Trophoblast cell (in vitro differentiated cells and primary cell): ENCODE data around the gene PTPRN2.

Source experiments
- DNase-seq, 2 donors: peaks; one replicate each; pipeline ENCODE4 v3.0.0-alpha.2; 2016
- H2AFZ ChIP-seq: 2 replicates; pipeline ENCODE4 v1.6.1; 2013; ENCODE audit warnings: low read length, moderate library complexity, mild to moderate bottlenecking; ENCODE audit not compliant: insufficient read depth, poor library complexity
- H2AK5ac ChIP-seq: 2 replicates; pipeline ENCODE4 v1.6.1; 2013; ENCODE audit warnings: mild to moderate bottlenecking, low read length
- H2BK120ac ChIP-seq: 2 replicates; pipeline ENCODE4 v1.6.1; 2013; ENCODE audit warnings: low read length, mild to moderate bottlenecking, moderate library complexity; ENCODE audit not compliant: insufficient read depth, poor library complexity
- H2BK12ac ChIP-seq: 2 replicates; pipeline ENCODE4 v1.6.1; 2013; ENCODE audit warnings: mild to moderate bottlenecking, low read length, moderate library complexity
- H2BK5ac ChIP-seq: 2 replicates; pipeline ENCODE4 v1.6.1; 2013; ENCODE audit warnings: low read length, low read depth, moderate library complexity, mild to moderate bottlenecking; ENCODE audit not compliant: poor library complexity
- H3K14ac ChIP-seq: 2 replicates; pipeline ENCODE4 v1.6.1; 2013; ENCODE audit warnings: mild to moderate bottlenecking, low read length
- H3K18ac ChIP-seq: 2 replicates; pipeline ENCODE4 v1.6.1; 2013; ENCODE audit warnings: mild to moderate bottlenecking, low read length
- H3K23ac ChIP-seq: 2 replicates; pipeline ENCODE4 v1.6.1; 2013; ENCODE audit warnings: low read length
- H3K27ac ChIP-seq: 2 replicates; pipeline ENCODE4 v1.5.1; 2013; ENCODE audit warnings: low read depth, mild to moderate bottlenecking, inconsistent platforms, low read length, moderate library complexity
- H3K27me3 ChIP-seq: 2 replicates; pipeline ENCODE4 v1.6.1; 2013; ENCODE audit warnings: inconsistent platforms, mild to moderate bottlenecking, low read length, moderate library complexity; ENCODE audit not compliant: insufficient read depth
- H3K36me3 ChIP-seq, 2 experiments: 1 replicate in 1 of 2; 2 replicates in 1 of 2; pipeline ENCODE4 v1.6.1; 2013; ENCODE audit warnings: low read length in 2 of 2, mild to moderate bottlenecking in 2 of 2, moderate library complexity in 1 of 2; ENCODE audit not compliant: insufficient read depth in 2 of 2, control insufficient read depth in 1 of 2
- H3K4ac ChIP-seq: 2 replicates; pipeline ENCODE4 v1.6.1; 2013; ENCODE audit warnings: low read depth, mild to moderate bottlenecking, low read length, moderate library complexity
- H3K4me1 ChIP-seq, 2 experiments: 1 replicate in 1 of 2; 2 replicates in 1 of 2; pipeline ENCODE4 v1.6.1; 2013; ENCODE audit warnings: low read length in 2 of 2, mild to moderate bottlenecking in 2 of 2, moderate library complexity in 1 of 2; ENCODE audit not compliant: insufficient read depth in 2 of 2, control insufficient read depth in 1 of 2
- H3K4me2 ChIP-seq: 2 replicates; pipeline ENCODE4 v1.6.1; 2013; ENCODE audit warnings: inconsistent platforms, mild to moderate bottlenecking, low read length, moderate library complexity
- H3K4me3 ChIP-seq: 2 replicates; pipeline ENCODE4 v1.5.1; 2013; ENCODE audit warnings: mild to moderate bottlenecking, low read depth, low read length, inconsistent platforms
- H3K79me1 ChIP-seq: one replicate; pipeline ENCODE4 v1.6.1; 2013; ENCODE audit warnings: low read length
- H3K79me2 ChIP-seq: 2 replicates; pipeline ENCODE4 v1.6.1; 2013; ENCODE audit warnings: low read length, mild to moderate bottlenecking; ENCODE audit not compliant: control insufficient read depth, insufficient read depth, poor library complexity
- H3K9ac ChIP-seq: 2 replicates; pipeline ENCODE4 v1.6.1; 2013; ENCODE audit warnings: mild to moderate bottlenecking, low read length
- H3K9me3 ChIP-seq: 2 replicates; pipeline ENCODE4 v1.6.1; 2013; ENCODE audit warnings: low read depth, mild to moderate bottlenecking, control low read depth, inconsistent platforms, low read length; ENCODE audit not compliant: insufficient read depth
- H4K12ac ChIP-seq: 2 replicates; pipeline ENCODE4 v1.6.1; 2013; ENCODE audit warnings: low read depth, mild to moderate bottlenecking, low read length, moderate library complexity
- H4K8ac ChIP-seq: 2 replicates; pipeline ENCODE4 v1.6.1; 2013; ENCODE audit warnings: low read depth, mild to moderate bottlenecking, low read length, moderate library complexity
- H4K91ac ChIP-seq: one replicate; pipeline ENCODE4 v1.6.1; 2013; ENCODE audit warnings: low read depth, mild to moderate bottlenecking, low read length, moderate library complexity
- WGBS: extraction: QIAGEN DNeasy Blood & Tissue Kit; methylation state at CpG from one replicate; pipeline ENCODE4 v1.1.7; 2013; ENCODE audit warnings: missing lambda C conversion rate; ENCODE audit not compliant: insufficient read length, insufficient coverage; ENCODE audit errors: extremely low coverage; 5-methylcytosine and 5-hydroxymethylcytosine counted together

The PTPRN2 gene

GRCh38 chr7:157596471-157596870 is 991.2 kb downstream of the PTPRN2 start:
- H3K4me3 ChIP-seq: no peak overlapping the region
- peaks cover 2% of the 10 kb centered on the region for H3K27me3 ChIP-seq
- no peaks in the 10 kb centered on the region for H3K79me2 ChIP-seq
- no peak overlapping the region for H4K91ac ChIP-seq
- no peak overlapping the region for H3K4me2 ChIP-seq
- H3K4me1 ChIP-seq: no peaks in the 10 kb centered on the region
- no peak overlapping the region for H2AFZ ChIP-seq
- H3K4ac ChIP-seq: no peak overlapping the region
- peaks cover 10% of the 10 kb centered on the region for H3K9me3 ChIP-seq
- no peak for DNase-seq
- H4K12ac ChIP-seq: no peak overlapping the region
- no peak overlapping the region for H2BK12ac ChIP-seq
- H3K36me3 ChIP-seq: no peaks in the 10 kb centered on the region
- H2BK120ac ChIP-seq: no peak overlapping the region
- H3K27ac ChIP-seq: no peak overlapping the region
- H3K23ac ChIP-seq: no peak overlapping the region
- no peak overlapping the region for H3K9ac ChIP-seq
- no peak overlapping the region for H3K18ac ChIP-seq
- H3K14ac ChIP-seq: no peak overlapping the region
- no peak overlapping the region for H2AK5ac ChIP-seq
- H4K8ac ChIP-seq: no peak overlapping the region
- no peaks in the 10 kb centered on the region for H3K79me1 ChIP-seq
- no CpG with 5 or more reads among the region's 11 CpGs for WGBS
- no peak overlapping the region for H2BK5ac ChIP-seq

GRCh38 chr7:157596026-157596425 is 991.6 kb downstream of the PTPRN2 start:
- Histone ChIP-seq H3K4me3 (no peak overlapping the region), H2AFZ (no peak overlapping the region), H3K79me1 (no peaks in the 10 kb centered on the region), H3K79me2 (no peaks in the 10 kb centered on the region), H3K4ac (no peak overlapping the region), H2AK5ac (no peak overlapping the region), H3K4me2 (no peak overlapping the region), H4K8ac (no peak overlapping the region), H3K9ac (no peak overlapping the region), H2BK12ac (no peak overlapping the region), H3K18ac (no peak overlapping the region), H3K27ac (no peak overlapping the region), H3K23ac (no peak overlapping the region), H3K36me3 (no peaks in the 10 kb centered on the region), H4K12ac (no peak overlapping the region), H2BK5ac (no peak overlapping the region), H3K9me3 (peaks cover 10% of the 10 kb centered on the region), H3K4me1 (no peaks in the 10 kb centered on the region), H2BK120ac (no peak overlapping the region), H3K27me3 (peaks cover 2% of the 10 kb centered on the region), H4K91ac (no peak overlapping the region), H3K14ac (no peak overlapping the region)
- WGBS: no CpG with 5 or more reads among the region's 11 CpGs
- no peak for DNase-seq

- Histone ChIP-seq H3K27ac (no peak overlapping the region), H4K91ac (no peak overlapping the region), H3K27me3 (peaks cover 2% of the 10 kb centered on the region), H2BK12ac (no peak overlapping the region), H3K18ac (no peak overlapping the region), H4K8ac (no peak overlapping the region), H3K4me2 (no peak overlapping the region), H3K14ac (no peak overlapping the region), H2AFZ (no peak overlapping the region), H3K4me3 (no peak overlapping the region), H3K36me3 (no peaks in the 10 kb centered on the region), H3K4me1 (no peaks in the 10 kb centered on the region), H3K9me3 (peaks cover 10% of the 10 kb centered on the region), H2BK120ac (no peak overlapping the region), H3K79me1 (no peaks in the 10 kb centered on the region), H2BK5ac (no peak overlapping the region), H2AK5ac (no peak overlapping the region), H3K79me2 (no peaks in the 10 kb centered on the region), H3K4ac (no peak overlapping the region), H3K9ac (no peak overlapping the region), H3K23ac (no peak overlapping the region), H4K12ac (no peak overlapping the region)
- no peak for DNase-seq
- no CpG with 5 or more reads among the region's 20 CpGs for WGBS
Observed at GRCh38 chr7:157595086-157595855, 992.4 kb downstream of the PTPRN2 start.

GRCh38 chr7:157594306-157594705 is 993.3 kb downstream of the PTPRN2 start:
- no peak overlapping the region for H3K27ac ChIP-seq
- no peak overlapping the region for H2BK5ac ChIP-seq
- H3K4me3 ChIP-seq: peak overlapping the region; percentile 3
- H3K4me2 ChIP-seq: no peak overlapping the region
- peaks cover 10% of the 10 kb centered on the region for H3K9me3 ChIP-seq
- H2BK120ac ChIP-seq: no peak overlapping the region
- WGBS: no CpG with 5 or more reads among the region's 26 CpGs
- no peak overlapping the region for H4K12ac ChIP-seq
- H3K18ac ChIP-seq: no peak overlapping the region
- H2BK12ac ChIP-seq: no peak overlapping the region
- no peak overlapping the region for H3K4ac ChIP-seq
- no peak for DNase-seq
- H4K8ac ChIP-seq: no peak overlapping the region
- H3K9ac ChIP-seq: no peak overlapping the region
- H4K91ac ChIP-seq: no peak overlapping the region
- H3K36me3 ChIP-seq: no peaks in the 10 kb centered on the region
- H3K27me3 ChIP-seq: peaks cover 2% of the 10 kb centered on the region
- no peak overlapping the region for H3K23ac ChIP-seq
- H3K79me2 ChIP-seq: no peaks in the 10 kb centered on the region
- H2AFZ ChIP-seq: no peak overlapping the region
- H2AK5ac ChIP-seq: no peak overlapping the region
- H3K4me1 ChIP-seq: no peaks in the 10 kb centered on the region
- H3K79me1 ChIP-seq: no peaks in the 10 kb centered on the region
- no peak overlapping the region for H3K14ac ChIP-seq
